NCI-H2196 treated with DMSO at 0.1 percent for 48 hours (cell line): ENCODE results near the gene LILRA5.
"Not testable (repeated sequence)": the region's sequence is repeated elsewhere in the genome, so short reads cannot be mapped to it uniquely, and the experiment has no call there.

Experiments used
- DNase-seq: peaks from one replicate; lab custom pipeline; 2025; ENCODE audit not compliant: unreplicated experiment; lab: John Stamatoyannopoulos, UW

LILRA5 gene

DNA sequence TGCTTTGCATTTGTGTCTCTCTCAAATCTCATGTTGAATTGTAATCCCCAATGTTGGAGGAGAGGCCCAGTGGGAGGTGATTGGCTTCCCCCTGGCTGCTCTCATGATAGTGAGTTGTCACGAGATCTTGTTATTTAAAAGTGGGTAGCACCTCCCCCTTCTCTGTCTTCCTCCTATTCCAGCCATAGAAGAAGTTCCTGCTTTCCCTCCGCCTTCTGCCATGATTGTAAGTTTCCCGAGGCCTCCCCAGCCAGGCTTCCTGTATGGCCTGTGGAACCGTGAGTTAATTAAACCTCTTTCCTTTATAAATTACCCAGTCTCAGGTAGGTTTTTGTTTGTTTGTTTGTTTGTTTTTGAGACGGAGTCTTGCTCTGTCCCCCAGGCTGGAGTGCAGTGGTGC lies 22.2 kb upstream of the LILRA5 start:
- DNase-seq: no peak

DNA sequence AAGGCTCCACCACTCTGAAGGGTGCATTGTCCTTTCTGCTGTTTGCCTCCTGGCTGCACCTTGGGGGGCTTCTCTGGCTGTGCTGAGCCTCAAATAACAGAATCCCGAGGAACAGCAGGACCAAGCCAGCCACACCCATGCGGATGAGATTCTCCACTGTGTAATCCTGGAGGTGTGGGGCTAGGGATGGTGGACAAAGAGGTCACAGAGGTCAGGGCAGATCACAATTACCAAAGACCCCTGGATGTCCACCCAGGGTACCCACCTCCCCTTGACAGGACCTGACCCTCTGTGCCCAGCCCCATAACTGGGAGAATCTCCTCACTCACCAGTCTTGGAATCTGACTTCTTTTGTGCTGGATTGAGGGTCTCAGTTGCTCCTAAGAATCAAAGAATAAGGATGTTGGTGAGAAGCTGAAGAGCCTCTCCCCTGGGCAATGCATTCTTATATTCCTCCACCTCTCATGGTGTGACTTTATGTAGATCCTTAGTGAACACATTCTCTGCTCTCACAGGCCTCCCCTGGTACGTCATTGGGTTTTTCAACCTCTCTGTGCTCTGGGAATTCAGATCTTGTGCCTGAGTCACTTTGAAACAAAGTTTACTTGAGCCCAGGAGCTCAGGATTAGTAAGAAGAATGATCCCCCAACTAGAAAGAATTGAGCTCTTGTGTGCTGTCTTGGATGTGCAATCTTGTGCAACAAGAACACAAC lies 20.8 kb upstream of the LILRA5 start:
- DNase-seq: no peak

DNA sequence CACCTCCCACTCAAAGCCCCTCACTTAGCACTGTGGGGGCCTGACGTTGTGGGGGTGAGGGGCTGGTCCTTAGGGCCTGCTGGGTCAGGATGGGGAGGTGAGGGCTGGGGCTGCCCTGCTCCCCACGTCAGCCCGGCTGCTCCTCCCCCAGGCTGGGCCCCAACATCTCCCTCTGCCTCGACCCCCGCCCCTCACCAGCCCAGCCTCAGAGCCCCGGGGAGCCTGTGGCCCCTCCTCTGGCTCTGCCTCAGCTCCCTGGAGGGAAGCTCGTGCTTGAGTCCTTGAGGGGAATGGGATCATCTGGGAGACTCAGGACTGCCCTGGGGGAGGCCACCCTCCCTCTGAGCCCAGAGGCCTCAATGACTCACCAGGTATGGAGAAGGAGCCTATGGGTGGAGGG lies 19.2 kb upstream of the LILRA5 start:
- DNase-seq: no peak

DNA sequence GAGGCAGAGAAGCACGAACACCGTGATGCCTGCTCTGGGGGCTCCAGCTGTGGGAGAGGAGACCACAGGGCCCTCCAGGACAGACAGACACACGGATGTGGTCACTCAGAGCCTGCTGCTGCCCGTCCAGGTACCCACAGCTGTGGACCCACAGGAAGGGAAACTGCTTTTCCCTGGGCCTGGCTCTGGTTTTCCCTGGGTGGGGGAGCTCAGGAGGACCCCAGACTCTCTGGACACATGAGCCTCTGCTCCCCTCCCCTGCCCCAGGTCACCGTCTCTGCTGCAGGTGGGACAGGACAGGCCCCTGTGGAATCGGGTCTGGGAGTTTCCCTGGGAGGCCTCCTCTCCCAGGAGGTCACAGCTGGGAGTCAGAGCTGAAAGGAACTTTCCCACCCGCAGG lies 18.7 kb upstream of the LILRA5 start:
- no peak for DNase-seq

DNA sequence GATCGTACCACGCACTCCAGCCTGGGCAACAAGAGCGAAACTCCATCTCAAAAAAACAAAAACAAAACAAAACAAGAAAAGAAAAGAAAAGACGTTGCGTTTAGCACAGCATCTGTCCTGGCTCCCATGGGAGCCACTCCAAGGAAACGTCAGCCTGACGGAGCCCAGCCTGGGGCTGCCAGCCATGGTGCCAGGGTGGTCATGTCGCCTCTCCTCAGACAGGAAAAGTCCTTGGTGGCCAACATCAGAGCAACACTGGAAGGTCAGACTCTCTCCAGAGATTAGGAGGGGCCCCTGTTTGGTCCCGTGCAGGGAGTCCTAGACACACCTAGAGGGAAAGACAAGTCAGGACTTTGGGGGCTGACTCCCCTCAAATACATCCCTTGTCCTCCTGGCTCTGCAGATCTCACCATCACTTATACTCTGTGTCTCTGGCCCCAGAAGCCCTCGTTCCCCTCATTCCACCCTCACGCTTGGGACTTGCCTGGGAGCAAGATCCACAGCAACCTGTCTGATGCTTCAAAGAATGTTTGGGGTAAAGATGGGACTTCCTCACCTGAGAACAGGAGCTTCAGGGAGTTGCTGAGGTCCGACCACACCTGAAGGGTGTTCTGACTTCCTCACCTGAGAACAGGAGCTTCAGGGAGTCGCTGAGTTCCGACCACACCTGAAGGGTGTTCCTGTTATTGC lies 16.7 kb upstream of the LILRA5 start:
- no peak for DNase-seq

DNA sequence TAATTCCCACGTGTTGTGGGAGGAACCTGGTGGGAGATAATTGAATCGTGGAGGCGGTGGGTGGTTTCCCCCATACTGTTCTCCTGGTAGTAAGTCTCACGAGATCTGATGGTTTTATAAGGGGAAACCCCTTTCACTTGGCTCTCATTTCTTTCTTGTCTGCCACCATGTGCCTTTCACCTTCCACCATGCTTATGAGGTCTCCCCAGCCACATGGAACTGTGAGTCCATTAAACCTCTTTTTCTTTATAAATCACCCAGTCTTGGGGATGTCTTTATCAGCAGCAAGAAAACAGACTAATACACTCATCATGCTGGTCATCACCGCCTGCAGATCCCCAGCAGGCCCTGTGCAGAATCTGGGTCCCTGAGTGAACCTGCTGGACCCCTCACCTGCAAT lies 15.8 kb upstream of the LILRA5 start:
- DNase-seq: not testable (repeated sequence)

DNA sequence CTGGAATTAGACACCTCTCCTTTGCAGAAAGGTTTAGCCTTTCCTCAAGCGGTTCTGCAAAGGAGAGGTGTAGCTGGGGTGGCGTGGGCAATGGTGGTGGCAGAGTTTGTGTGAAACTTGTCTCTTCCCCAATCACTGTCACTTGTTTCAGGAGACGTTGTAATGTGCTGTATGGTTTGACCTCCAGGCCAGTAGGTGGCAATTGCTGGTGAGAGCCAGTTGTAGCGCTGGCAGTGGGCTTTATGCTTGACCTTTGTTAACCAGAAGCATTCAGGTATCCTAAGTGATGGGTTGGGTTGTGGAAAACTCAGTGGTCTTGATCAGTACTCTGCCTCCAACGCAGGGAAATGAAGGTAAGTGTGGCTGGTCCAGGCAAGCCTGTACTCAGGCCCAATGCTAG lies 12.7 kb upstream of the LILRA5 start:
- DNase-seq: no peak

DNA sequence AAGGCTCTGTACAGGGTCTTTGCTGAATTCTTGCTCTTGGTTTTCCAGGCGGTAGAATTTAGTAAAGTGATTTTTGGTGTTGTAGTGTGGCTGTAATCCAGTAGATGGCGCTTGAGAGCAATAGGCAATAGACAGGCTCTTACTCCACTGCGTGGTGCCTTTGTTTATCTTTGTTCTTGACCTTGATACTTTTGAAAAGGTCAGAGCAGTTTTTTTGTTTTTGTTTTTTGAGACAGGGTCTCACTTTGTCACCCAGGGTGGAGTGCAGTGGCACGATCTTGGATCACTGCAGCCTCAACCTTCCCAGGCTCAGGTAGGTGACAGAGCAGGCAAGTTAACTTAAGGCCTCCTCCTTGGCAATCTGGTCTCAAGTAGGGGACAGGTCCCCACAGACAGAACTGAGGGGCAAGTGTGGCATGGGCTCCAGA lies 12.2 kb upstream of the LILRA5 start:
- no peak for DNase-seq

DNA sequence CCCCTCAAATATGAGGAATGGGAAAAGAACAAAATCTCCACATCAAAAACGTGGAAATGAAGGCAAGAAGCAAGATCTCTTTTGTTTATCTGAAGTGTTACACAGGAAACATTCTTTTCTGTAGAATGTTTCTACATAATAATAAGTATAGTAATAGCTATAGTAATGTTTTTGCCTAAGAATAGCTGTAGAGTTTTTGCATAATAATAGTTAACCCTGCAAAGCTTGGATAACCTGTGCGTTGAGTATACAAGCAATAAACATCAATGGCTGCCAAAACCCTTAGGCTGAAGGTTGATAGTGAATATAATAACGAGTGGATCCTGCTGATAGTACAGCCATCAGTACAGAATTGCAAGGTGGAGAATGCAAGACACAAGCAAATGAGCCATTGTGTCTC lies 11.1 kb upstream of the LILRA5 start:
- DNase-seq: no peak

DNA sequence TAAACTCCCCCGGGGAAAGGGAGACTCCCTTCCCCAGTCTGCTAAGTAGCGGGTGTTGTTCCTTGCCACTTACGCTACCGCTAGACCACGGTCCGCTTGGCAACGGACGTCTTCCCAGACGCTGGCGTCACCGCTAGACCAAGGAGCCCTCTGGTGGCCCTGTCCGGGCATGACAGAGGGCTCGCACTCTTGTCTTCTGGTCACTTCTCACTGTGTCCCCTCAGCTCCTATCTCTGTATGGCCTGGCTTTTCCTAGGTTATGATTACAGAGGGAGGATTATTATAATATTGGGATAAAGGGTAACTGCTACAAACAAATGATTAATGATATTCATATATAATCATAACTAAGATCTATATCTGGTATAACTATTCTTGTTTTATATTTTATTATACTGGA lies 10.0 kb upstream of the LILRA5 start:
- DNase-seq: not testable (repeated sequence)

DNA sequence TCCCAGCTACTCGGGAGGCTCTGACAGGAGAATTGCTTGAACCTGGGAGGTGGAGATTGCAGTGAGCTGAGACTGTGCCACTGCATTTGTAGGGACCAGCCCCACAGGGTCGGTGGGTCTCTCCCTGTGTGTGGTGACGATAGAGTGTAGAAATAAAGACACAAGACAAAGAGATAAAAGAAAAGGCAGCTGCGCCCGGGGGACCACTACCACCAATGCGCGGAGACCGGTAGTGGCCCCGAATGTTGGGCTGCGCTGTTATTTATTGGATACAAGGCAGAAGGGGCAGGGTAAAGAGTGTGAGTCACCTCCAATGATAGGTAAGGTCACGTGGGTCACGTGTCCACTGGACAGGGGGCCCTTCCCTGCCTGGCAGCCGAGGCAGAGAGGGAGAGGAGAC lies 9.3 kb upstream of the LILRA5 start:
- not testable (repeated sequence) for DNase-seq

DNA sequence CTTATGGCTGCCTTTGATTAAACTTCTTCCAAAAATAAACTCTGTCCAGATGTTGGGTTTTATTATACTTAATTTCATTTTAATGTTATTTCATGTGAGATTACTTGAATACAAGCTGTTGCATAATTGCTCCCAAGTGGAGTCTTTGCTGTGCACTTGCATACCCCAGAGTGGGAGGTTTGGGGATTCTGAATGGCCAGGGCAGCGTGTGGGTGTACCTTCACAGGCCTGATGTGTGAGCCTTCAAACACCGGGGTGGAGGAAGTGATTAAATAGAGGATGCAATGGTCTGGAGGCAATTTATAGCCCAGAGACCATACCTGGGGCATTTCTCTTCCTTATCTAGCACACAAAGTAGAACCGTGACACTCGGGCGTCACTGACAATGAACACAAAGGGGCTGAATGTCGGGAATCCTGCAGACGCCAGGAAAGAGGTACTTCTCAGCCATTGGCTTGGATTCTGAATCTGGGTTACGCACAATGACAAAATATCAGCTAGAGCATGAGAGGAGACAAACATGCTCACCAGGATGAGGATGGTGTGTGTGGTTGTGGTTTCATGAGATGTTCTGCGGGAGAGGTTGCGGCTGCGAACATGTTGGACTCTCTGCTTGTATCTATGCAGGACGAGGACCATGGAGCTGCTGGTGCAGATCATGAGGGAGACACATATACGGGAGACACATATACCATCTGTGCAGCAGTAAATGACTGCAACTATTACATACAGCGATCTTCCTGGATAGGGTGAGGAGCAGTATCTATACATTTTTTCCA lies 7.1 kb upstream of the LILRA5 start:
- no peak for DNase-seq

DNA sequence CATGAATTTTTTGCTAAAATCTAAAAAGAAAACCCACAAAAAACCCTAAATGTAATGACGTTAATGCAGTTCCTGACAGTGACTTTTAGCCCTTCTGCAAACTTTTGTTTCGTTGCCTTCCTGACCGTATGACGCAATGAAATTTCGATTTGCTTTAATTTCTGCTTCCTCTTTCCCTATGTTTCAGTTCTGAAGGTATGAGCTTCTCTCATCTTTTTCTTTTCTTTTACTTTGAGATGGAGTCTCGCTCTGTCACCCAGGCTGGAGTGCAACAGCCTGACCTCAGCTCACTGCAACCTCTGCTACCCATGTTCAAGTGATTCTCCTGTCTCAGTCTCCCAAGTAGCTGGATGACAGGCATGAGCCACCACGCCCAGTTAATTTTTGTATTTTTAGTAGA lies 6.1 kb upstream of the LILRA5 start:
- no peak for DNase-seq

DNA sequence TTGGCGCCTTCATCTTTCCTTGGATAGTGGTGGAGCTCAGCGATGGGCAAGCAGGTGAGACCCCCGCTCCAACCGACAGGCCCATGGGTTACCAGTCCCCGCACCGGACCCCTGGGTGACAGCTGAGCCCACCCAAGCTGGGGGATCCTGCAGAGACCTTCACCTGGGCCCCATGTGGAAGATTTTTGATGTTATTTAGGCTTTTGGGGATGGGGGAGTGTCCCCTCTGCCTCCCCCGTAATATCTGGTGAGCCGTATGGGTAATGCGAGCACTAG lies 4.9 kb upstream of the LILRA5 start:
- DNase-seq: no peak

DNA sequence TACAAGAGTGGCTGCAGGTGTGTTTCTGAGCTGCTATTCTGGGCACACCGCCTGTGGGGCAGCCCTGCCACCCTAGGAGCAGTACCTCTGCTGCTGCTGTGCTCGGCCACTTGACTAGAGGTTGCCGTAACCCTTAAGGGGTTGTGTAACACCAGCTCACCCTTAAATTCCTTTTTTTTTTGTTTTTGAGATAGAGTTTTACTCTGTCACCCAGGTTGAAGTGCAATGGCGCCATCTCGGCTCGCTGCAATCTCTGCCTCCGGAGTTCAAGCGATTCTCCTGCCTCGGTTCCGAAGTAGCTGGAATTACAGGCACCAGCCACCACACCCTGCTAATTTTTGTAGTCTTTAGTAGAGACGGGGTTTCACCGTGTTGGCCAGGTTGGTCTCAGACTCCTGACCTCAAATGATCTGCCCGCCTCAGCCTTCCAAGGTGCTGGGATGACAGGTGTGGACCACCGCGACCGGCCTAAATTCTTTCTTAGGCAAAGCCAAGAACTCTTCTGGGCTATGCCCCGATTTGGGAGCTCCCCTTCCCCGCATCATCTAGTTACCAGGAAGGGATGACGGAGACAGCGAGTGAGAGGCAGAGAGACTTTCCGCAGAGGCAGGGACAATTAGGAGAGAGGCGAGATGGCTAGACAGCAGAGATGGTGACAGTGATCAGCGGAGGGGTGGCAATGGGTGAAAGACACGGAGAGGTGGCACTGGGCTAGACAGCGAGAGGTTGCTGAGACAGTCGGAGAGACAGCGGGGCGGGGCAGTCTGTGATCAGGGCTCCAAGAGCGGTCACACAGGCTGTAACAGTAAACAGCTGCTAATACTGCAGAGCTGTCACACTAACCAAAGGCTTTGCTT lies 4.4 kb upstream of the LILRA5 start:
- no peak for DNase-seq

DNA sequence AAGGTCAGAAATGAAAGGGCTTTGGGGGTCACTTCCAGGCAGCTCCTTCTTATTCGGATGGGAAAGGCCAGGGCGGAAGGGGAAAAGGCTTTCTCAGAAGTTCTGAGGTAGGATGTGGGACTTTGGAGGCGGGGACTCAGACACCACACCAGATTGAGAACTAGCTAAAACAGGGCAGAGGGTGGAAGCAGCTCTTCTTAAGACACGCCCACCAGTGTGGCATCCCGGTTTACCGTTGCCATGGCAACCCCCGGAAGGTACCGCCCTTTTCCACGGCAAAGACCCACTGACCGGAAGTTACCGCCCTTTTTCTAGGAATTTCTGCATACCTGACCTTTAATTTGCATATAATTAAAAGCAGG lies 3.8 kb upstream of the LILRA5 start:
- DNase-seq: no peak

DNA sequence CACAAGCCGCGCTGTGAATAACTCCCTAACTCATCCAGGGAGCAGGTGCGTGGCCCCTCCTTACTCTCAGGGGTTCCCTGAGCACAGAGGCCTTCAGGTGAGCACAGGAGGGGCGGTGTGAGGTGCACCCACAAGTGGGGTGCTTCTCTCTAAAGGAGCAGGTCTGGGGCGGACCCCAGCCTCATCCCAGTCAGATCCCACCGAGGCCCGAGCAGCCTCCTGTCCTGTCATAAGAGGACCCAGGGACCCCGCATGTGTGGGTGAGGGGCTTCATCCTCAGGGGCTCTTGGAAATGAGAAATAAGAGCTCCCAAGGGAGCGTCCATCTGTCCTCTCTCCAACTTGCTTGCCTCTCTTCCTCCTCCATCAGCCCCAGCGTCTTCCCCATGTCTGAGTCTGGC lies 3.0 kb upstream of the LILRA5 start:
- no peak for DNase-seq

DNA sequence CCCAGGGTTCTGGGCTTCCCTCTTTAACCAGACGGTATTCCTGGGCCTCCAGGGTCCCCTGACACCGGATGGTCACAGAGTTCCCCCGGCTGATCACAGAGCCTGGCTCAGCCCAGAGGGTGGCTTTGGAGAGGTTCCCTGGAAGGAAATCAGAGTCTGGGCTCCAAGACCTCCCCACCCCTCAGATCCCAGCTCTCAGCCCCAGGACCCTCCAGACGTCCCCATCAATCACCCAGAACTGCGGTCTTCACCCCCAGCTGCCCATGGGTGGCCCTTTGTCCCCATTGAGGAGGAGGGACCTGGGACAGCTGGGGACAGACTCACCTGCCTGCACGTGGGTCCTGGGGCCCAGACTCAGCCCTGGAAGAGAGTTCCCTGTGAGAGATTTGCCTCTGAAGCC lies 955 bp downstream of the LILRA5 start:
- DNase-seq: no peak

DNA sequence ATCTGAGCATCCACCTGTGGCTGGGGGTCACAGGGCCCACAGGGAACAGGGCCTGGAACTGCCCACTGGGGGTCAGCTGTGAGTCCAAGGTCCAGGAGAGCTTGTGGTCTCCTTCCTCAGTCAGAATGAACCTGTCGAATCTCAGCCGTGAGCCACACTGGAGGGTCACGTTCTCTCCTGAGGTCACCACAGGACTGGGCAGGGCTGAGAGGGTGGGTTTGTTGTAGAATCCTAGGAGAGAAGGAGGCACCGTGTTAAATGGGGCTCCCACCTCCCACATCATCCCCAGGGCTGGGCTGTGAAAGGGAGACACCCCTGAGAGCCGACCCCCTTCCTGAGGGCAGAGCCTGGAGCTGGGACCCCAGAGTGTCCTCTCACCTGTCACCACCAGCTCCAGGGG lies 1.5 kb downstream of the LILRA5 start:
- DNase-seq: no peak

DNA sequence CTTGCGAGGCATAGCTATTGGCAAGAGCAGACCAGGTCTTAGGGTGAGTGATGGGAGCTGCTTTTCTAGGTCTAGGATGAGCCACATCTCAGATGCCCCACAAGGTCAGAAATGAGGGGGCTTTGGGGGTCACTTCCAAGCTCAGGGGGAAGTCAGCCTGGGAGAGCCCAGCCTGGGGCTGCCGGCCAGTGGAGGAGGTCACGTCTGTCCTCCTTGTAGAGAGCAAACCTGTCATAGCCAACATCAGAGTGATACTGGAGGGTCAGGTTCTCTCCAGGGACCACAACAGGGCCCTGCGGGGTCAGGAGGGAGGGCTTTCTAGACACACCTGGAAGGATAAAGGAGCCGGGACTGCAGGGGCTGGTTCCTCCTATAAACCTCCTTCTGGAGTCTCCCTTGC lies 2.4 kb downstream of the LILRA5 start:
- no peak for DNase-seq

DNA sequence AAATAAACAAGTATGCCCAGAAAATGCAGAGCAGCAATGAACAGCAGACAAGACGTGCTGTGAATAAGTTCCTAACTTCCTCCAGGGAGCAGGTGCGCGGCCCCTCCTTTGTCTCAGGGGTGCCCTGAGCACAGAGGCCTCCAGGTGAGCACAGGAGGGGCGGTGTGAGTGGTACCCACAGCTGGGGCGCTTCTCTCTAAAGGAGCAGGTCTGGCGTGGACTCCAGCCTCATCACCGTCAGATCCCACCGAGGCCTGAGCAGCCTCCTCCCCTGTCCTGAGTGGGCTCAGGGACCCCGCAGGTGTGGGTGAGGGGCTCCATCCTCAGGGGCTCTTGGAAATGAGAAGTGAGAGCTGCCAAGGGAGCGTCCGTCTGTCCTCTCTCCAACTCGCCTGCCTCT lies 3.2 kb downstream of the LILRA5 start:
- no peak for DNase-seq
